Naive thymus-derived CD4-positive, alpha-beta T cell (primary cell): ENCODE results near the gene CD24. TPM values are rescaled to one million over a fixed set of nuclear protein-coding genes. Genes with fewer than 3 reads are reported as not detected.

Experiments
- polyA plus RNA-seq, 2 donors: library from polyadenylated mRNA; unstranded; fragments of 300-500 nt; fragmentation: Illumina TruSeq; gene quantifications; one replicate each; pipeline ENCODE4 v1.2.3, GENCODE V29; 2021
- total RNA-seq, 6 experiments: library from RNA in 5 of 6; stranded (reverse) in 5 of 6; gene quantifications; 1 replicate in 5 of 6; 2 replicates in 1 of 6; pipeline ENCODE4 v1.2.3 and lab custom pipeline; 2021 to 2026

The CD24 gene
- total and polyA plus RNA-seq, 7 experiments from 2014 or later: 0.15 to 3.5 (median 0.42) TPM

Other genes starting within 250 kb of the CD24 start
- 10 to 100 TPM; 10.8 to 21.7 (median 19.5) TPM for gene MTRES1, start 53.5 kb upstream of the CD24 start, total RNA-seq
- gene MTRES1, start 53.5 kb upstream of the CD24 start, polyA plus RNA-seq: 10 to 100 TPM; 13.9 to 20.2 TPM
- 1 to 10 TPM; 1.1 to 4.1 (median 1.4) TPM for gene BEND3, start 140.8 kb upstream of the CD24 start, total RNA-seq
- gene BEND3, start 140.8 kb upstream of the CD24 start, polyA plus RNA-seq: under 1 TPM; 0.34 to 0.62 TPM